ENCODE data around the gene WNK2.

The WNK2 gene

GRCh38 chr9:93217706-93218105 is 33.8 kb downstream of the WNK2 start:
- DNase-seq (ENCODE audit: low read depth in 2 of 2), result no peak

GRCh38 chr9:93218161-93218560 is 34.2 kb downstream of the WNK2 start:
- DNase-seq (ENCODE audit: low read depth in 2 of 2), result no peak

GRCh38 chr9:93218671-93219420 is 34.9 kb downstream of the WNK2 start:
- no peak for DNase-seq (ENCODE audit: low read depth in 2 of 2)

- DNase-seq (ENCODE audit: low read depth in 2 of 2), result no peak
Observed at GRCh38 chr9:93219692-93220091, 35.8 kb downstream of the WNK2 start.

- no peak for DNase-seq (ENCODE audit: low read depth in 2 of 2)
Observed at GRCh38 chr9:93220627-93221026, 36.7 kb downstream of the WNK2 start.

- no peak for DNase-seq (ENCODE audit: low read depth in 2 of 2)
Observed at GRCh38 chr9:93221044-93221443, 37.1 kb downstream of the WNK2 start.

- DNase-seq (ENCODE audit: low read depth in 2 of 2), result no peak
Observed at GRCh38 chr9:93222890-93223259, 38.9 kb downstream of the WNK2 start.

- DNase-seq (ENCODE audit: low read depth in 2 of 2), result no peak
Observed at GRCh38 chr9:93223260-93224180, 39.6 kb downstream of the WNK2 start.

- no peak for DNase-seq (ENCODE audit: low read depth in 2 of 2)
Observed at GRCh38 chr9:93224591-93224990, 40.7 kb downstream of the WNK2 start.

GRCh38 chr9:93225417-93225816 is 41.5 kb downstream of the WNK2 start:
- no peak for DNase-seq (ENCODE audit: low read depth in 2 of 2)

- DNase-seq (ENCODE audit: low read depth in 2 of 2), result no peak
Observed at GRCh38 chr9:93225892-93226291, 42.0 kb downstream of the WNK2 start.

GRCh38 chr9:93226819-93227218 is 42.9 kb downstream of the WNK2 start:
- no peak for DNase-seq (ENCODE audit: low read depth in 2 of 2)

- DNase-seq (ENCODE audit: low read depth in 2 of 2), result no peak
Observed at GRCh38 chr9:93228030-93228429, 44.1 kb downstream of the WNK2 start.

GRCh38 chr9:93228453-93228852 is 44.5 kb downstream of the WNK2 start:
- no peak for DNase-seq (ENCODE audit: low read depth in 2 of 2)

- DNase-seq (ENCODE audit: low read depth in 2 of 2), result no peak
Observed at GRCh38 chr9:93229636-93230035, 45.7 kb downstream of the WNK2 start.

- no peak for DNase-seq (ENCODE audit: low read depth in 2 of 2)
Observed at GRCh38 chr9:93230185-93230584, 46.2 kb downstream of the WNK2 start.

- DNase-seq (ENCODE audit: low read depth in 2 of 2), result no peak
Observed at GRCh38 chr9:93230601-93231000, 46.7 kb downstream of the WNK2 start.

GRCh38 chr9:93231121-93231694 is 47.3 kb downstream of the WNK2 start:
- DNase-seq (ENCODE audit: low read depth in 2 of 2), result no peak

GRCh38 chr9:93231716-93232115 is 47.8 kb downstream of the WNK2 start:
- DNase-seq (ENCODE audit: low read depth in 2 of 2), result no peak

- DNase-seq (ENCODE audit: low read depth in 2 of 2), result no peak
Observed at GRCh38 chr9:93232388-93232960, 48.5 kb downstream of the WNK2 start.

GRCh38 chr9:93233033-93233432 is 49.1 kb downstream of the WNK2 start:
- no peak for DNase-seq (ENCODE audit: low read depth in 2 of 2)

- no peak for DNase-seq (ENCODE audit: low read depth in 2 of 2)
Observed at GRCh38 chr9:93234600-93234999, 50.7 kb downstream of the WNK2 start.

All from stimulated activated CD8-positive, alpha-beta memory T cell treated with anti-CD3 and anti-CD28 coated beads, Interleukin-15, amount 100 ng/mL, for 4 hours (primary cell).